Large intestine (tissue), 3 donors: Measurements from ENCODE around the gene C14orf180. TPM values are rescaled to one million over a fixed set of nuclear protein-coding genes. Genes with fewer than 3 reads are reported as not detected.

Experiments
- DNase-seq, 2 donors: peaks; one replicate each; pipeline versions ENCODE4 v3.0.0 to v3.0.0-alpha.2; 2013
- H3K27ac ChIP-seq: one replicate; pipeline ENCODE4 v1.5.1; 2013; ENCODE audit warnings: low read length
- H3K27me3 ChIP-seq: 2 replicates; pipeline ENCODE4 v1.6.1; 2013; ENCODE audit warnings: low read length; ENCODE audit not compliant: control insufficient read depth, insufficient read depth
- H3K36me3 ChIP-seq: 2 replicates; pipeline ENCODE4 v1.6.1; 2013; ENCODE audit warnings: low read length; ENCODE audit not compliant: control insufficient read depth, insufficient read depth
- H3K4me1 ChIP-seq: one replicate; pipeline ENCODE4 v1.6.1; 2013; ENCODE audit warnings: low read length; ENCODE audit not compliant: control insufficient read depth, insufficient read depth
- H3K4me3 ChIP-seq: one replicate; pipeline ENCODE4 v1.5.1; 2013; ENCODE audit warnings: low read length
- H3K9me3 ChIP-seq: one replicate; pipeline ENCODE4 v1.6.1; 2013; ENCODE audit warnings: mild to moderate bottlenecking, low read depth, low read length, moderate library complexity; ENCODE audit not compliant: control insufficient read depth
- WGBS: methylation state at CpG from one replicate; pipeline ENCODE4 v1.1.5; 2013; ENCODE audit warnings: low lambda C conversion rate; ENCODE audit not compliant: insufficient coverage; 5-methylcytosine and 5-hydroxymethylcytosine counted together
- polyA plus RNA-seq: library from polyadenylated mRNA; unstranded; fragments of 120-200 nt; gene quantifications from one replicate; pipeline ENCODE4 v1.2.1, GENCODE V29; 2013

Gene C14orf180
- polyA plus RNA-seq, 1 donor: 0.22 TPM

DNA sequence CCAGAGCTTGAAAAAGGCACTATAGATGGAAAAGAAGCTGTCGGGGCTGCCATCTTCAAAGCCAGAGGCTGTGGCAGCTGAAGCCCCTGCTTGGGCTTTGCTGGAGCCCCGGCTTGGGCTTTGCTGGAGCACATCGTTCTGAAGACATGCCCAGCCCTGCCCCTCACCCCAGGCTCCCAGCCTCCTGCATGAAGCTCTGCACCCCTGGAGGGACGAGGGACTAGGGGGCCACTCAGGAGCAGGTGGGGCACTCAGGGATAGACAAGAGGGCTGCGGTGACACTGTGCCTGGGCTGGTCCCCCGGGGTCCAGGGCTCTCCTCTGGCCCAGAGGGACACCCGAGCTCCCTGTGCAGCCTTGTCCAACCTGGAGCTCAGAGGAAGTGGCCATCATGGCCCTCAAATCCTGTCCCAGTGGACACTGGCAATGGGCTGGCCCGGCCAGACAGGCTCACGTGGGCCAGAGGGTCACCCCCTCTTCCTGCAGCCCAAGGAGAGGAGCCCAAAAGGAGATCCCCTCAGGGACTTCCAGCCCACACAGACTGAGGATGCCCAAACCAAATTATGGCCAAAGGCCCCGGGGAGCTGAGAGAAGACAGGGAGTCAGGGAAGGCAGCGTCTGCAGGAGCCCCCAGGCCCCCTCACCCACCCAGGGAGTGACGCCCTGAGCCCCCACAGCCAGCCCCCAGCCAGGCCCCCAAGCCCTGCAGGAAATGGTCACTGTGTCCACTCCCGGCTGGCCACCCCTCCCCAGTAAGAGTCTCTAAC is 23.1 kb upstream of the C14orf180 start:
- Histone ChIP-seq H3K36me3 (no peaks in the 10 kb centered on the region), H3K4me1 (peaks cover 3% of the 10 kb centered on the region), H3K27me3 (peaks cover 3% of the 10 kb centered on the region), H3K27ac (no peak overlapping the region), H3K4me3 (no peak overlapping the region), H3K9me3 (no peaks in the 10 kb centered on the region)
- DNase-seq: no peak
- WGBS: no CpG with 5 or more reads among the region's 13 CpGs

DNA sequence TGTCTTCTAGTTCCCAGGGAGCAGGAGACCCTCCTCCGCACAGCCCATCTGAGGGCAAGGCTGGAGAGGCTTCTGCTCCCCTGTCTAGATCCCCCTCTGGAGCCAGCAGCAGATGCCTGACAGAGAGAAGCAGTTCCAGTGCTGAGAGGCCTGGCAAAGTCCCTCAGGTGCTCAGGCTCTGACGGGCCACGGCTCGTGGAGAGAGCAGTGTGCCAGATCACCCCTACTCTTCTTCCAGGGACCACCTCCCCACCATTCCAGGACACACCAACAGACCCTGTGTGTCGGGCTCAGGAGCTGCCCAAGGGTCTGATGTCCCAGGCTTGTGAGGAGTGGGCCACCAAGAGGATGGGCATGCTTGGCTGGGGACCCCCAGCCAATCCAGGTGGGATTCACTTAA is 22.5 kb upstream of the C14orf180 start:
- no CpG with 5 or more reads among the region's 5 CpGs for WGBS
- no peak overlapping the region for H3K4me3 ChIP-seq
- peaks cover 3% of the 10 kb centered on the region for H3K27me3 ChIP-seq
- DNase-seq: no peak
- no peaks in the 10 kb centered on the region for H3K9me3 ChIP-seq
- H3K4me1 ChIP-seq: peaks cover 3% of the 10 kb centered on the region
- H3K27ac ChIP-seq: no peak overlapping the region
- no peaks in the 10 kb centered on the region for H3K36me3 ChIP-seq

DNA sequence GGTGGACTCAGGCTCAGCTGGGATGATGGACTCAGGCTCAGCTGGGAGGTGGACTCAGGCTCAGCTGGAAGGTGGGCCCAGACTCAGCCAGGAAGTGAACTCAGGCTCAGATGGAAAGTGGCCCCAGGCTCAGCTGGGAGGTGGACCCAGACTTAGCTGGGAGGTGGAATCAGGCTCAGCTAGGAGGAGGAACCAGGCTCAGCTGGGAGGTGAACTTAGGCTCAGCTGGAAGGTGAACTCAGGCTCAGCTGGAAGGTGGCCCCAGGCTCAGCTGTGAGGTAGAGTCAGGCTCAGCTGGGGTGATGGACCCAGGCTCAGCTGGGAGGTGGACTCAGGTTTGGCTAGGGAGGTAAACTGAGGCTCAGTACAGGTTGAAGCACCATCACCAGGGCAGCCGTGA is 21.8 kb upstream of the C14orf180 start:
- WGBS: no CpG with 5 or more reads among the region's 1 CpG
- Histone ChIP-seq H3K36me3 (no peaks in the 10 kb centered on the region), H3K4me3 (no peak overlapping the region), H3K9me3 (no peaks in the 10 kb centered on the region), H3K27ac (no peak overlapping the region), H3K4me1 (peaks cover 3% of the 10 kb centered on the region), H3K27me3 (peaks cover 3% of the 10 kb centered on the region)
- no peak for DNase-seq

- Histone ChIP-seq H3K9me3 (no peaks in the 10 kb centered on the region), H3K27me3 (peaks cover 3% of the 10 kb centered on the region), H3K36me3 (no peaks in the 10 kb centered on the region), H3K27ac (no peak overlapping the region), H3K4me1 (peaks cover 3% of the 10 kb centered on the region), H3K4me3 (no peak overlapping the region)
- no peak for DNase-seq
- no CpG with 5 or more reads among the region's 16 CpGs for WGBS
Observed at GRCh38 chr14:104558231-104559027, 21.1 kb upstream of the C14orf180 start.

- peaks cover 5% of the 10 kb centered on the region for H3K27me3 ChIP-seq
- DNase-seq: no peak
- H3K36me3 ChIP-seq: no peaks in the 10 kb centered on the region
- H3K4me3 ChIP-seq: no peak overlapping the region
- no CpG with 5 or more reads among the region's 15 CpGs for WGBS
- H3K27ac ChIP-seq: no peak overlapping the region
- H3K9me3 ChIP-seq: no peaks in the 10 kb centered on the region
- H3K4me1 ChIP-seq: peaks cover 9% of the 10 kb centered on the region
Observed at GRCh38 chr14:104559028-104559803, 20.3 kb upstream of the C14orf180 start.

- no peak for DNase-seq
- no peak overlapping the region for H3K27ac ChIP-seq
- no peaks in the 10 kb centered on the region for H3K9me3 ChIP-seq
- H3K36me3 ChIP-seq: no peaks in the 10 kb centered on the region
- no CpG with 5 or more reads among the region's 21 CpGs for WGBS
- H3K4me1 ChIP-seq: peaks cover 8% of the 10 kb centered on the region
- H3K27me3 ChIP-seq: peaks cover 13% of the 10 kb centered on the region
- no peak overlapping the region for H3K4me3 ChIP-seq
Observed at GRCh38 chr14:104559804-104560585, 19.6 kb upstream of the C14orf180 start.

GRCh38 chr14:104560586-104560945 is 19.0 kb upstream of the C14orf180 start:
- Histone ChIP-seq H3K27ac (no peak overlapping the region), H3K4me1 (peaks cover 8% of the 10 kb centered on the region), H3K4me3 (no peak overlapping the region), H3K9me3 (no peaks in the 10 kb centered on the region), H3K36me3 (no peaks in the 10 kb centered on the region), H3K27me3 (peaks cover 18% of the 10 kb centered on the region)
- no CpG with 5 or more reads among the region's 3 CpGs for WGBS
- no peak for DNase-seq

GRCh38 chr14:104561124-104561557 is 18.4 kb upstream of the C14orf180 start:
- Histone ChIP-seq H3K4me3 (no peak overlapping the region), H3K27ac (no peak overlapping the region), H3K36me3 (no peaks in the 10 kb centered on the region), H3K27me3 (peaks cover 20% of the 10 kb centered on the region), H3K9me3 (no peaks in the 10 kb centered on the region), H3K4me1 (peaks cover 8% of the 10 kb centered on the region)
- DNase-seq: no peak
- no CpG with 5 or more reads among the region's 17 CpGs for whole genome bisulfite sequencing

GRCh38 chr14:104561632-104562495 is 17.7 kb upstream of the C14orf180 start:
- 80% methylated on average over 2 of the region's 23 CpGs for WGBS
- no peak for DNase-seq
- Histone ChIP-seq H3K27me3 (peaks cover 20% of the 10 kb centered on the region), H3K9me3 (no peaks in the 10 kb centered on the region), H3K27ac (no peak overlapping the region), H3K4me3 (no peak overlapping the region), H3K36me3 (no peaks in the 10 kb centered on the region), H3K4me1 (peaks cover 8% of the 10 kb centered on the region)
